Measurements from ENCODE around the gene RNF181.

- TF ChIP-seq CTCF (IDR thresholded peaks at IDR 0.05 in 2 of 3, conservative IDR thresholded peaks at IDR 0.05 in 1 of 3; ENCODE audit: borderline replicate concordance in 1 of 3, insufficient read depth in 1 of 3, low read depth in 2 of 3, low read length in 2 of 3) (no peak), RAD21 (IDR thresholded peaks at IDR 0.05; ENCODE audit: low read depth) (no peak), POLR2AphosphoS5 (IDR thresholded peaks at IDR 0.05; ENCODE audit: low read depth, low read length) (no peak), EZH2phosphoT487 (IDR thresholded peaks at IDR 0.05; ENCODE audit: borderline replicate concordance) (no peak)
Observed at GRCh38 chr2:85588645-85589044, 6.9 kb upstream of the RNF181 start.
